Measurements from ENCODE around the gene PRKAG2.
A peak's percentile ranks its signal among the peaks of the same experiment; 100 is the strongest.

Gene PRKAG2

DNA sequence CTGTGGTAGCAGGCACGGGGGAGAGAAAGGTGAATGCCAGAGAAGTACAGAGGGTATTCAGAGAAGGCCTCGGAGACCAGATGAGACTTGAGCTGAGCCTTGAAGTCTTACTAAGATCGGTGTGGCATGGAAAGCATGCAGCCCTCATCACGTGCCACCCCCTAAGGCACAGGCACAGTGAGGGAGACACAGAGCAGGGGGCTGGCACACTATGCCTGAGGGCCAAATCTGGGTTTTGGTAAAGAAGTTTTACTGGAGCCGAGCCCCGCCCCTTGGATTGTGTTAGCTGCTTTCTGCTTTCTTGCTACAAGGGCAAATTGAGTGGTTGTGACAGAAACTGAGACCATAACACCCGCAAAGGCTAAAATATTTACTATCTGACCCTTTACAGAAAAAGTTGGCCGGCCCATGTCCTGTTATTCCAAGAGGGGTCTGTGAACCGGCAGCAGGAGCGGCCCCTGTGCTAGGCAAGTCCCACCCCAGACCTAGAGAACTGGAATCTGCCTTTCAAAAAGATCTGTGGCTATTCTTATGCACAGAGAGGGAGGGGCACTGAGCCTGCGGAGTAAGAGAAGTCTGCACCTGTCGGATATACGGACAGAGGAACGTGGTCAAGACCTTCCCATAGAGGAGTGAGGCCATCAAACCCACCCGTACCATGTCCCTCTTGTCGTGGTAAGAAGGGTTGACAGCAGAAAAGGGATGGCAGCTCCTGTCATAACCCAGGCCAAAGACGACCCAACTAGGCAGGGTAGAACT, 247.9 kb downstream of the PRKAG2 start:
- Histone ChIP-seq H3K4me2 (ENCODE audit: low read depth, low read length, poor library complexity, severe bottlenecking) (no peak overlapping the region), H3K9ac (ENCODE audit: low read length) (no peak overlapping the region), H3K36me3 (ENCODE audit: low read length) (no peaks in the 10 kb centered on the region), H4K20me1 (ENCODE audit: low read depth, low read length) (no peaks in the 10 kb centered on the region), H2AFZ (ENCODE audit: low read depth, low read length, severe bottlenecking) (no peak overlapping the region), H3K27me3 (ENCODE audit: low read length) (no peaks in the 10 kb centered on the region), H3K9me3 (ENCODE audit: insufficient read depth, low read length) (no peaks in the 10 kb centered on the region), H3F3A (ENCODE audit: insufficient read depth) (peaks cover 9% of the 10 kb centered on the region), H3K79me2 (ENCODE audit: insufficient read depth, low read length) (no peaks in the 10 kb centered on the region), H3K4me3 (ENCODE audit: insufficient read depth, low read length, poor library complexity, severe bottlenecking) (no peak overlapping the region), H3K27ac (ENCODE audit: low read depth, low read length) (no peak overlapping the region), H3K9me2 (replicated peaks; ENCODE audit: insufficient read depth, low read length) (no peaks in the 10 kb centered on the region)
- TF ChIP-seq, protein P1, sequence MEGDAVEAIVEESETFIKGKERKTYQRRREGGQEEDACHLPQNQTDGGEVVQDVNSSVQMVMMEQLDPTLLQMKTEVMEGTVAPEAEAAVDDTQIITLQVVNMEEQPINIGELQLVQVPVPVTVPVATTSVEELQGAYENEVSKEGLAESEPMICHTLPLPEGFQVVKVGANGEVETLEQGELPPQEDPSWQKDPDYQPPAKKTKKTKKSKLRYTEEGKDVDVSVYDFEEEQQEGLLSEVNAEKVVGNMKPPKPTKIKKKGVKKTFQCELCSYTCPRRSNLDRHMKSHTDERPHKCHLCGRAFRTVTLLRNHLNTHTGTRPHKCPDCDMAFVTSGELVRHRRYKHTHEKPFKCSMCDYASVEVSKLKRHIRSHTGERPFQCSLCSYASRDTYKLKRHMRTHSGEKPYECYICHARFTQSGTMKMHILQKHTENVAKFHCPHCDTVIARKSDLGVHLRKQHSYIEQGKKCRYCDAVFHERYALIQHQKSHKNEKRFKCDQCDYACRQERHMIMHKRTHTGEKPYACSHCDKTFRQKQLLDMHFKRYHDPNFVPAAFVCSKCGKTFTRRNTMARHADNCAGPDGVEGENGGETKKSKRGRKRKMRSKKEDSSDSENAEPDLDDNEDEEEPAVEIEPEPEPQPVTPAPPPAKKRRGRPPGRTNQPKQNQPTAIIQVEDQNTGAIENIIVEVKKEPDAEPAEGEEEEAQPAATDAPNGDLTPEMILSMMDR (IDR thresholded peaks at IDR 0.05; ENCODE audit: insufficient read depth, low read length, poor library complexity, severe bottlenecking): no peak
- TF ChIP-seq EZH2phosphoT487 (conservative IDR thresholded peaks at IDR 0.05; ENCODE audit: low read length): no peak

DNA sequence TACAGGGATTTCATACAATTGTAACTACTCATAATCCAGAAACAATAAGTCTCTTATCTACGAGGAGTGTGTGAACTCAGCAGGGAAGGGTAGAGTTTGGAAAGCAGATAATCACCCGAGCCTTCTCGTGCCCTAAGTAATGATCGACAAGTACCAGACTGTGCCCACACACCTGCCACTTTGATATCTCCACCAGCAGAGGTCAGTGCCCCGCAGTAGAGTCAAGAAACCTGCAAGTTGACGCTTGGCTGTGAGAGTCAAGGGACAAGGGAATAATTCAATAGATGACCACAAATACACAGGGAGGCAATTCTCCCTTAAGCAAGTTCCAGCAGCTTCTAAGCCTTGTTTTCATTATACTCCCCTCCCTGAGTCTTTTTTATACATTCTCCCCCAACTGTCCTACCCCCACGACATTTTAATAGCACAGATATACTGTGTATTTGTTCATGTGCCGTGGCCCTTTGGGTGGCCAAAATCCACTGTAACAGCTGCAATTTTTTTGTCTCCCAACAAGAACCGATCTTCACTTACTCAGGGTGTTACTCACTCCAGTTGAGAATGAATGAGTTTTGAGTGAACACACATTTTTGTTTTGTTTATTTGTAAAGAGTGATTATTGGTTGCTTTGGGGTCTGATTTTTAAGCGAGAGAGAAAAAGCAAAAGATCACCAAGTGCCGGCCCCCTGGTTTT, 250.3 kb downstream of the PRKAG2 start:
- Histone ChIP-seq H3K9me2 (replicated peaks; ENCODE audit: insufficient read depth, low read length) (no peaks in the 10 kb centered on the region), H4K20me1 (ENCODE audit: low read depth, low read length) (no peaks in the 10 kb centered on the region), H3K79me2 (ENCODE audit: insufficient read depth, low read length) (no peaks in the 10 kb centered on the region)

DNA sequence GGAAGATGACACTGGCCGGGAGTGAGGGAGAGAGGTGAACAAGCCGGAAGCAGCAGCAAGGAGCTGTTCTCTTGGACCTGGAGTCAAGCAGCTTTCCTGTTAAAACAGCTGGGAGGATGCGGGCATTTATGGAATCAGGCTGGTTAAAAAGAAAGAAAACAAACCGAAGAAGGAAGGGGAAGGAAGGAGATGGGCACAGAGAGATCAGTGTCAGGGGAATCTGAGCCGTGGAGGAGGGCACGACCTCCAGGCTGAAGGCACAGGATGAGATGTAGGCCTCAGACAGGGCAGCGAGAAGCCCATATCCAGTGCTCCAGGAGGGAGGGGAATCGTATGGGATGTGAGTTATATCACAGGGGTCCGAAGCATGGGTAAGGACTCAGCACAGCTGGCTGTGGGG, 251.3 kb downstream of the PRKAG2 start:
- no peaks in the 10 kb centered on the region for H3K9me3 ChIP-seq (ENCODE audit: insufficient read depth, low read length)
- no peaks in the 10 kb centered on the region; the same call in 1 of the 2 replicates for H3F3A ChIP-seq (ENCODE audit: insufficient read depth)
- TF ChIP-seq, protein P1 (IDR thresholded peaks at IDR 0.05; ENCODE audit: insufficient read depth, low read length, poor library complexity, severe bottlenecking): no peak
- no peak for TF ChIP-seq EZH2phosphoT487 (conservative IDR thresholded peaks at IDR 0.05; ENCODE audit: low read length)
- H3K4me2 ChIP-seq (ENCODE audit: low read depth, low read length, poor library complexity, severe bottlenecking): no peak overlapping the region
- H3K9me2 ChIP-seq (replicated peaks; ENCODE audit: insufficient read depth, low read length): no peaks in the 10 kb centered on the region
- H3K36me3 ChIP-seq (ENCODE audit: low read length): no peaks in the 10 kb centered on the region
- no peak overlapping the region for H3K4me3 ChIP-seq (ENCODE audit: insufficient read depth, low read length, poor library complexity, severe bottlenecking)
- H4K20me1 ChIP-seq (ENCODE audit: low read depth, low read length): no peaks in the 10 kb centered on the region
- no peak overlapping the region for H2AFZ ChIP-seq (ENCODE audit: low read depth, low read length, severe bottlenecking)
- no peak overlapping the region for H3K9ac ChIP-seq (ENCODE audit: low read length)
- no peaks in the 10 kb centered on the region for H3K27me3 ChIP-seq (ENCODE audit: low read length)
- H3K79me2 ChIP-seq (ENCODE audit: insufficient read depth, low read length): no peaks in the 10 kb centered on the region
- no peak overlapping the region for H3K27ac ChIP-seq (ENCODE audit: low read depth, low read length)

More for the DNA sequence above, 250.3 kb downstream of the PRKAG2 start:
- no peak overlapping the region for H2AFZ ChIP-seq (ENCODE audit: low read depth, low read length, severe bottlenecking)
- no peak overlapping the region for H3K4me3 ChIP-seq (ENCODE audit: insufficient read depth, low read length, poor library complexity, severe bottlenecking)
- no peak overlapping the region for H3K4me2 ChIP-seq (ENCODE audit: low read depth, low read length, poor library complexity, severe bottlenecking)
- H3K9me3 ChIP-seq (ENCODE audit: insufficient read depth, low read length): no peaks in the 10 kb centered on the region
- no peak overlapping the region for H3K27ac ChIP-seq (ENCODE audit: low read depth, low read length)
- H3K36me3 ChIP-seq (ENCODE audit: low read length): no peaks in the 10 kb centered on the region
- no peaks in the 10 kb centered on the region for H3K27me3 ChIP-seq (ENCODE audit: low read length)
- TF ChIP-seq, protein P1 (IDR thresholded peaks at IDR 0.05; ENCODE audit: insufficient read depth, low read length, poor library complexity, severe bottlenecking): peak; percentile 36
- no peak for TF ChIP-seq EZH2phosphoT487 (conservative IDR thresholded peaks at IDR 0.05; ENCODE audit: low read length)
- H3F3A ChIP-seq (ENCODE audit: insufficient read depth): no peaks in the 10 kb centered on the region; the same call in 1 of the 2 replicates
- no peak overlapping the region for H3K9ac ChIP-seq (ENCODE audit: low read length)
